ACHN (cell line): ENCODE data around the gene FAM83D.

Experiments used
- DNase-seq: peaks from one replicate; pipeline ENCODE4 v3.0.0-alpha.2; 2015
- in situ Hi-C: cut with HindIII; loops from 2 replicates; pipeline ENCODE4 v1.10.0; 2017; ENCODE audit warnings: low sequenced_read_pairs, low pct_ligation_motif_present, low pct_unique_long_range_greater_than_20kb

FAM83D gene

GRCh38 chr20:38927902-38928578 is 1.8 kb downstream of the FAM83D start:
- in situ Hi-C loops, result no loop called here
- DNase-seq, result no peak

- in situ Hi-C loops, result no loop called here
- no peak for DNase-seq
These were observed 4.0 kb downstream of the FAM83D start for GRCh38 chr20:38930242-38930569.

DNA sequence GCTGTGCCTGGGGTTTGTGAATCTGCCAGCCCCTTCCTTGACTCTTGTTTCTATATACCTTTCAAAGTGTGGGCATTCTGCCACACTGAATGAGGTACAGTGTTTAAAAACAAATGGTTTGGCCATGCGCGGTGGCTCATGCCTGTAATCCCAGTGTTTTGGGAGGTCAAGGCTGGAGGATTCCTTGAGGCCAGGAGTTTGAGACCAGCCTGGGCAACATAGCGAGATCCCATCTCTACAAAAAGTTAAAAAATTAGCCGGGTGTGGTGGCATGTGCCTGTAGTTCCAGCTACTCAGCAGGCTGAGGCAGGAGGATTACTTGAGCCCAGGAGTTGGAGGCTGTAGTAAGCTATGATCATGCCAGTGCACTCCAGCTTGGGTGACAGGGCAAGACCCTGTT is 5.8 kb downstream of the FAM83D start:
- DNase-seq, result no peak
- in situ Hi-C loops, result no loop called here

GRCh38 chr20:38932457-38933120 is 6.4 kb downstream of the FAM83D start:
- in situ Hi-C loops, result no loop called here
- no peak for DNase-seq

GRCh38 chr20:38934530-38934929 is 8.3 kb downstream of the FAM83D start:
- no peak for DNase-seq
- in situ Hi-C loops, result no loop called here

DNA sequence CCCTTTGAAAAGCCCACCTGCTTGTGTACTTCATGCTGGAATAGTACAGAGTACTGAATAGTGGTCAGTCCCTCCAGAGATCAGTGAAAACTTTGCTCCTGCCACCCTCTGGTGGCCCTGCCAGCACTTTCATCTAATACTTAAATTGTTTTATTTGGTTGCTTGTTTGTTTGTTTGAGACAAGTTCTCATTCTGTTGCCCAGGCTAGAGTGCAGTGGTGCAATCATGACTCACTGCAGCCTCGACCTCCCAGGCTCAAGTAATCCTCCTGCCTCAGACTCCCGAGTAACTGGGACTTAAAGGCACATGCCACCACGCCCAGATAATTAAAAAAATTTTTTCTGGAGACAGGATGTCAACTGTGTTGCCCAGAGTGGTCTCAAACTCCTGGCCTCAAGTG is 9.1 kb downstream of the FAM83D start:
- in situ Hi-C loops, result no loop called here
- peak; percentile 27 for DNase-seq

DNA sequence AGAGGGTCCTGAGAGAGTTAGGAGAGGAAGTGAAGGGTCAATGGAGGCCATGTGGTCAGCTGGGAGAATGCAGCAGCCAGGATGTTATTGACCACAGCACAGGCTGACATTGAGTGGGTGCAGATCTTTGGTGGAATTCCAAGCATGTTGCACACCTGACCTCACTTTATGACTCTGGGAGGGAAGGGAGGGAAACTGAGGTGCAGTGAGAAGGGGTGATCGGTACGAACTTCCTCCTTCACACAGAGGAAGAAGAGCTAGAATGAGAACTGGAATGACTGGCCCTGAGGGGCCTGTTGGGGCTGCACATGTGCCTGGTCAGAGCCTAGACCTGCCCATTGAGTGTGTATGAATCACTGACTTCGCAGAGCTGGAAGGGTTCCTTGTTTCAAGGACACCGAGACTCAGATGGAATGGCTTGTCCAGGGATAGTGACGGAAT is 9.8 kb downstream of the FAM83D start:
- DNase-seq, result no peak
- in situ Hi-C loops, result no loop called here

DNA sequence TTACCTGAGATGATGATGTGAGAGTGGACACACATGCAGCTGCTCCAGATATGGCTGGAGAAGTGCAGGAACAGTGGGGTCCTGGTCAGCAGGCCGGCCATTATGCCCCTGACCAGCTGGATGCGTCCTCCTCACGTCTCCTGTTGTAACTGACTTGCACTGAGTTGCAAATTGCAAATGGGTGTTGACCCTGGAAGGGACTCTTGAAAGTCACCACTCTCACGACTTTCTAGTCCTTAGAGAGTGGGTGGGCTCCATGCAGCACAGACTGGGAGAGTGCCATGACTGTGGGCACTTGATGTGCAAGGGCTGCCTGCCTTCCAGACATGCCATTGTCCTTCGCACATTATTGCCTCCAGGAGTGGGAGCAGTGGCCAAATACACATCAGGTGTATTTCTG is 10.8 kb downstream of the FAM83D start:
- no peak for DNase-seq
- in situ Hi-C loops, result no loop called here

GRCh38 chr20:38937978-38938473 is 11.8 kb downstream of the FAM83D start:
- no peak for DNase-seq
- in situ Hi-C loops, result no loop called here

GRCh38 chr20:38939686-38940085 is 13.5 kb downstream of the FAM83D start:
- no peak for DNase-seq
- in situ Hi-C loops, result no loop called here

DNA sequence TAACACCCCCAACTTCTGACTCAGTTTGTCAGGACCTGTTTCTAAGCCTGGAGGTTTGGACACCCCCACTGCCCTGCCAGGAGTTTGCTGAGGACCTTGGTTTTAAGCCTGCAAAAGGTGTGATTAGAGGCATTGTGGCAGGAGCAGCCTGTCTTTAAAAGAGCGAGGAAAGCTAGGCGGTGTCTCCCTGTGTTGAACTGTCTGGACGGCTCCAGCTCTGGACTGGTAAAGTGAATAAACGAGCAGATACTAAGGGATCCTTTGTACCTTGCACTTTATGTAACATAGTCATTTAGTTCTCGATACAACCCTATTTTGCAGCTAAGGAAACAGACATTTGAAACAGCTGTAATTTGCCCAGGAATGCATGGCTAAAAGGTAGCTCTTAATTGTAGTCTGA is 14.4 kb downstream of the FAM83D start:
- no peak for DNase-seq
- in situ Hi-C loops, result no loop called here

GRCh38 chr20:38941726-38942389 is 15.6 kb downstream of the FAM83D start:
- DNase-seq, result no peak
- in situ Hi-C loops, result no loop called here

DNA sequence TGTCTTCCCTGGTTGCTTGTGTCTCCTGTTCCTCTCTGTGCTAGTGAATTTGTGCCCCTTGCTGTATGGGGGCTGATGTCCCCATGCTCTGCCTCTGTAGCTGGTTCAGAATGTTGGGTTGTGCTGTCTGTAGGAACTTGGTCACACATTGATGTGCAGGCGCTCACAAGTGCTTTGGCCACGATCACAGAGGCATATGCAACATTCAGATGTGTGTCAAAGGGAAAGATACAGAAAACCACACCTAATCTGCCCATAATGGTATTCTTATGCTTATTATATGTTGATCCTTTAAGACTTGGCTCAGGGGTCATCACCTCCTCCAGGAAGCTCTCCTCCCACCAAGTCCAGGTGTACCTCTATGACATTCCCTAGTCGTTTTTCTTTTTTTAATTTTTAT is 18.8 kb downstream of the FAM83D start:
- in situ Hi-C loops, result no loop called here
- no peak for DNase-seq

GRCh38 chr20:38946836-38947235 is 20.6 kb downstream of the FAM83D start:
- DNase-seq, result no peak
- in situ Hi-C loops, result no loop called here

DNA sequence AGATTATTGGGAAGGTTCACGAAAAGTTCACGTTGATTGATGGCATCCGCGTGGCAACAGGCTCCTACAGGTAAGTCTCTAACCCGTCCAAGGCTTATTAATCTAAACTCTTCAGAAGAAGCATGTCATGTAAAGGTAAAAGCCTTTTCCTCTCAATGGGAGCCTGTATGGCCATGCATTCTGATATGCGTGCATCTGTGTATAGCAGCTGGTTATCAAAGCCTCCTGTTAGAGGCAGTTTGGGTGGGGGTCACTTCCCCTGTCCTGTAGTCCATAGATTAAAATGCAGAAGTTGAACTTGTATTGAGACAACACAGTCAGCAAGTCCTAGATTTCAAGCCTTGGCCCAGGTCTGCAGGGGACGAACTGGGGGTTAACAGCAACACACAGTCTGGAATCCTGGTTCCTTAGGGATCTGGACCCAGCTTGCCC is 21.7 kb downstream of the FAM83D start:
- no peak for DNase-seq
- in situ Hi-C loops, result no loop called here

DNA sequence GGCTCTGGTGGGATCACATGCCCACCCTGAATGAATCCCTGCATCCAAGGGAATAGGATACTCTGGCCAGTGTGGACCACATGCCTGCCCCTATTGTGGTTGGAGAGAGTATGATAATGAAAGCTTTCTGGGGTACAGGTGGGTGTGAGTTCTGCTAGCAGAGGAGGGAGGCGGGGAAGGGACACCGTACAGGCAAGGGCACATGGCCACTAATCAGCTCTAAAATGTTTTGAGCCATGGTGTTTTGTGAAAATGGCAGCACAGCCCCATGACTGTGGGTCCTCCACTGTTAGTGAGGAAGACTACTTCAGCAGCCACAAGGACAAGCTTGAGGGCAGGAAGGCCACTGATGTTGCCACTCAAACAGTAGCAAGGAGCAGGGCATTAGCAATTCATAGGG is 24.0 kb downstream of the FAM83D start:
- no peak for DNase-seq
- in situ Hi-C loops, result no loop called here

- DNase-seq, result no peak
- in situ Hi-C loops, result no loop called here
These were observed 25.4 kb downstream of the FAM83D start for GRCh38 chr20:38951611-38952010.

GRCh38 chr20:38952153-38952552 is 25.9 kb downstream of the FAM83D start:
- no peak for DNase-seq
- in situ Hi-C loops, result no loop called here

DNA sequence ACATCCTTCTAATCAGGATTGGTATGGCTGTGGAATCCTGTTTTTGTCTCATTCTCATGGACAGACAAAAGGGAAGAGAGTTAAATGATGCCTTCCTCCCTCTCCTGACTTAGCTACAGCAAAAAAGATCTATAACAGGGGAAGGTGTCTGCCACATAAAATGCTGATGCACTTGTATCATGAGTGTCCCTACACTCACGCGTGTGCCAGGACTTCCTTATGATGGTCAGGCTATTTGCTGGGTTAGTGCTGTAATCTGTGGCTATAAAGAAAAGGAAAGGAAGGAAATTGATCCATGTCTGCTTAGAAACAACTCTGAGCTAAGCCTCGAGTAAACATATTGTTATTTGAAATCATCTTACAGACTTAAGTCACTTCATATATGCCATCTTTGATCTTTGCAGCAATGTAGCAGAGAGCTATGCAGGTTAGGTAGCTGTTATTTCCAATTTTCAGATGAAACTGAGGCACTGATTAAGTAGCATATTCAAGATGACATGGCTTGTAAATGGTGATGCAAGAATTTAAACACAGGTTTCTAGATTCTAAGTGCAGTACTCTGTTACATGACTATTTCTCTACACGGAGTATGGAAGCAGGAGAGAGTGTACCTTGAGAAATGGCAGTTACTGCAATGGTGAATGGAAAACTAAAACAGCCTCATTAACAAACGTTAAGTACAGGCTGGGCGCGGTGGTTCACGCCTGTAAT is 27.6 kb downstream of the FAM83D start:
- in situ Hi-C loops, result no loop called here
- DNase-seq, result no peak
